Keratinocyte (primary cell): ENCODE measurements around the gene ILKAP. TPM values are rescaled to one million over a fixed set of nuclear protein-coding genes. Genes with fewer than 3 reads are reported as not detected.

ENCODE experiments used
- DNase-seq: peaks from one replicate; pipeline ENCODE4 v3.0.0-alpha.2; 2011; ENCODE audit warnings: low read depth, missing footprints, low spot score
- FAIRE-seq: peaks from 2 replicates; lab custom pipeline; 2011; peaks lifted over from hg19 to GRCh38; lab: Jason Lieb, UNC
- H2AFZ ChIP-seq: 2 replicates; pipeline ENCODE4 v1.6.0; 2012; ENCODE audit warnings: low read length, control low read depth, inconsistent platforms; ENCODE audit not compliant: control insufficient read depth
- H3K27ac ChIP-seq: 2 replicates; pipeline ENCODE4 v1.5.1; 2011; ENCODE audit warnings: low read length; ENCODE audit not compliant: control insufficient read depth, insufficient read depth
- H3K27me3 ChIP-seq: 3 replicates; pipeline ENCODE4 v1.6.0; 2011; ENCODE audit warnings: low read length; ENCODE audit not compliant: control insufficient read depth, insufficient read depth; ENCODE audit errors: extremely low read depth
- H3K36me3 ChIP-seq, 2 experiments: 2 replicates in 1 of 2; 3 replicates in 1 of 2; pipeline ENCODE4 v1.5.1; 2011; ENCODE audit warnings: low read length in 2 of 2, mild to moderate bottlenecking in 1 of 2; ENCODE audit not compliant: control insufficient read depth in 2 of 2, insufficient read depth in 2 of 2; ENCODE audit errors: extremely low read depth in 1 of 2
- H3K4me1 ChIP-seq: 3 replicates; pipeline ENCODE4 v1.5.1; 2011; ENCODE audit warnings: low read length; ENCODE audit not compliant: control insufficient read depth, insufficient read depth; ENCODE audit errors: extremely low read depth
- H3K4me2 ChIP-seq: 3 replicates; pipeline ENCODE4 v1.6.0; 2011; ENCODE audit warnings: low read depth, low read length; ENCODE audit not compliant: control insufficient read depth, insufficient read depth; ENCODE audit errors: extremely low read depth
- H3K4me3 ChIP-seq, 3 experiments: fragments of 200-600 bp in 1 of 3; sonication (generic) in 1 of 3; 2 replicates in 2 of 3; 3 replicates in 1 of 3; pipeline ENCODE4 v1.5.1; 2011 to 2016; ENCODE audit warnings: low read length in 3 of 3, mild to moderate bottlenecking in 3 of 3, control low read depth in 2 of 3, inconsistent platforms in 1 of 3, low read depth in 1 of 3, mixed read lengths in 1 of 3, mixed run types in 1 of 3, moderate library complexity in 1 of 3; ENCODE audit not compliant: control insufficient read depth in 2 of 3, insufficient read depth in 2 of 3; ENCODE audit errors: extremely low read depth in 1 of 3
- H3K79me2 ChIP-seq: 2 replicates; pipeline ENCODE4 v1.6.0; 2012; ENCODE audit warnings: low read length; ENCODE audit not compliant: control insufficient read depth, insufficient read depth
- H3K9ac ChIP-seq: 3 replicates; pipeline ENCODE4 v1.6.0; 2011; ENCODE audit warnings: low read length; ENCODE audit not compliant: control insufficient read depth, insufficient read depth; ENCODE audit errors: extremely low read depth
- H3K9me1 ChIP-seq: 3 replicates; pipeline ENCODE4 v1.6.0; 2011; ENCODE audit warnings: low read length; ENCODE audit not compliant: control insufficient read depth, insufficient read depth; ENCODE audit errors: extremely low read depth
- H3K9me3 ChIP-seq: 2 replicates; pipeline ENCODE4 v1.5.1; 2012; ENCODE audit warnings: low read depth, low read length; ENCODE audit not compliant: control insufficient read depth
- H4K20me1 ChIP-seq: 3 replicates; pipeline ENCODE4 v1.6.0; 2011; ENCODE audit warnings: low read length; ENCODE audit not compliant: control insufficient read depth, insufficient read depth; ENCODE audit errors: extremely low read depth
- EZH2 ChIP-seq: IDR thresholded peaks from one replicate; pipeline ENCODE4 v1.6.1; 2012; ENCODE audit warnings: inconsistent platforms, mild to moderate bottlenecking, low read length, moderate library complexity
- dilution Hi-C: fragments of 300-500 bp; cut with MboI; formaldehyde crosslinking; loops from one replicate; pipeline ENCODE4 v1.7.0; 2020; ENCODE audit warnings: low sequenced_read_pairs; ENCODE audit not compliant: extremely low pct_ligation_motif_present
- polyA plus RNA-seq, 5 experiments: library from polyadenylated mRNA; depleted of rRNA in 3 of 5; stranded (reverse) in 3 of 5; stranded (forward) in 1 of 5; unstranded in 1 of 5; fragments of >200 nt; gene quantifications; 1 replicate in 1 of 5; 2 replicates in 3 of 5; 3 replicates in 1 of 5; pipeline versions ENCODE4 v1.2.1 to v1.2.3, GENCODE V29; 2011 to 2012; ENCODE audit warnings: missing spikeins in 2 of 5, low read depth in 1 of 5, low replicate concordance in 1 of 5
- TF ChIP-seq, protein P1 (sequence below), 3 experiments: IDR thresholded peaks in 1 of 3; conservative IDR thresholded peaks in 1 of 3; optimal IDR thresholded peaks in 1 of 3; 2 replicates in 2 of 3; 3 replicates in 1 of 3; pipeline versions ENCODE3 to v1.5.1; 2011; ENCODE audit warnings: low read length in 3 of 3, mild to moderate bottlenecking in 3 of 3, moderate library complexity in 2 of 3, control low read depth in 1 of 3, inconsistent platforms in 1 of 3; ENCODE audit not compliant: insufficient read depth in 2 of 3; ENCODE audit errors: extremely low read depth in 1 of 3

The ILKAP gene
- polyA plus RNA-seq, 1 donor (not counting 4 experiments of a cell fraction or from before 2014, with no cell fraction given) = 39.1 TPM

DNA sequence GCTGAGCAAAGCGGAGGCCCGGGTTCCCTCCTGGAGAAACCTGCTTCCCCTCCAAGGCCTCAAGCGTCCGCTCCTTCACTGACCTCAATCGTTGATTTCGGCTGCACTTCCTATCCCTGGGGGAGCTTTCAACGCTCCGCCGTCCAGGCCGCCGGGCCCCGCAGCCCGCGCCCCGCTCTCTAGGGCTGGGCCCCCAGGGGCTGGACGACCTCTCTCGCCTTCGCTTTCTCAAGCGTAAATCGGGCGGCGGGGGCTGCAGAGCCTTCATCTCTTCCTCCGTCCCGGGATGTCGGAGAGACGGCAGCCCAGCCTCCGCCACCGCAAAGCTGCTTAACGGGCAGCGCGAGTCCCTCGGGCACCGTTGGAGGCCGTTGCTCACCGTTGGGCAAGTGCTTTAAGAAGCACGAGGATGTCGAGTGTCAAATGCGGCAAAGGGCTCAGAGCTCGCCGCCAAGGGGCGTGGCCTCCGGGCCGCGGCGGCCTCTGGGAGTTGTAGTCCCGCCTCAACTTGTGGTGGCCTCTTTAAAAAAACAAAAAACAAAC is 27.8 kb upstream of the ILKAP start:
- no peaks in the 10 kb centered on the region for H3K9me1 ChIP-seq
- peaks cover 58% of the 10 kb centered on the region for H3K27me3 ChIP-seq
- dilution Hi-C loops = no loop called here
- no peaks in the 10 kb centered on the region for H3K79me2 ChIP-seq
- DNase-seq (no peak), FAIRE-seq (no peak)
- H3K27ac ChIP-seq = no peak overlapping the region
- H3K9ac ChIP-seq = no peak overlapping the region
- peak; percentile 60 for TF ChIP-seq EZH2
- TF ChIP-seq, protein P1, sequence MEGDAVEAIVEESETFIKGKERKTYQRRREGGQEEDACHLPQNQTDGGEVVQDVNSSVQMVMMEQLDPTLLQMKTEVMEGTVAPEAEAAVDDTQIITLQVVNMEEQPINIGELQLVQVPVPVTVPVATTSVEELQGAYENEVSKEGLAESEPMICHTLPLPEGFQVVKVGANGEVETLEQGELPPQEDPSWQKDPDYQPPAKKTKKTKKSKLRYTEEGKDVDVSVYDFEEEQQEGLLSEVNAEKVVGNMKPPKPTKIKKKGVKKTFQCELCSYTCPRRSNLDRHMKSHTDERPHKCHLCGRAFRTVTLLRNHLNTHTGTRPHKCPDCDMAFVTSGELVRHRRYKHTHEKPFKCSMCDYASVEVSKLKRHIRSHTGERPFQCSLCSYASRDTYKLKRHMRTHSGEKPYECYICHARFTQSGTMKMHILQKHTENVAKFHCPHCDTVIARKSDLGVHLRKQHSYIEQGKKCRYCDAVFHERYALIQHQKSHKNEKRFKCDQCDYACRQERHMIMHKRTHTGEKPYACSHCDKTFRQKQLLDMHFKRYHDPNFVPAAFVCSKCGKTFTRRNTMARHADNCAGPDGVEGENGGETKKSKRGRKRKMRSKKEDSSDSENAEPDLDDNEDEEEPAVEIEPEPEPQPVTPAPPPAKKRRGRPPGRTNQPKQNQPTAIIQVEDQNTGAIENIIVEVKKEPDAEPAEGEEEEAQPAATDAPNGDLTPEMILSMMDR (optimal IDR thresholded peaks at IDR 0.05 in 1 of 3, IDR thresholded peaks at IDR 0.05 in 1 of 3, conservative IDR thresholded peaks at IDR 0.05 in 1 of 3; ENCODE audit: extremely low read depth in 1 of 3, insufficient read depth in 2 of 3, low read length in 3 of 3) = no peak
- peak overlapping the region; percentile 54 for H3K4me2 ChIP-seq
- no peak overlapping the region for H2AFZ ChIP-seq
- H3K4me3 ChIP-seq = peak overlapping the region in 2 of 3 experiments; percentile 25 to 49
- no peaks in the 10 kb centered on the region for H3K36me3 ChIP-seq
- peaks cover 3% of the 10 kb centered on the region for H3K4me1 ChIP-seq
- no peaks in the 10 kb centered on the region for H3K9me3 ChIP-seq
- H4K20me1 ChIP-seq = no peaks in the 10 kb centered on the region

DNA sequence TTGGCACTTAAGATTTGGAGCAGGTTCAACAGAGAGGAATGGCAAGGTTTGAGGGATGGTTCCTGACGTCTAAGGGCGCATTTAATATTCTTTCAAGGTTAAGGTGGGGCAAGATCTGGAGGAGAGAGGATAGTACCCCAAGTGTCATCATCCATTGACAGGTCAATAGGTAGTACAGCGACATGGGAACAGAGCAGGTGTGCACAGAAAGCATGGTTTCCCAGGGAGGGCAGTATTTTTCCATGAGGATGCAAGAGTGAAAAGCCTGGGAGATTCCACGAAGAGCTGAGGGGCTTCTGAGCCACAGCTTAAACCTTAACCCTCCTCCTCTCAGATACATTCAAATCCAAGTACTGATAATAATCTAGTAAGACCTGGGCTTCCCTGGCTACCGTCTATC is 27.2 kb upstream of the ILKAP start:
- H2AFZ ChIP-seq = no peak overlapping the region

More for the DNA sequence above, 27.2 kb upstream of the ILKAP start:
- FAIRE-seq = no peak
- DNase-seq = no peak
- Histone ChIP-seq H3K4me1 (peaks cover 3% of the 10 kb centered on the region), H3K9me1 (no peaks in the 10 kb centered on the region), H3K79me2 (no peaks in the 10 kb centered on the region), H3K9me3 (no peaks in the 10 kb centered on the region), H3K27me3 (peaks cover 51% of the 10 kb centered on the region), H3K4me2 (no peak overlapping the region), H3K27ac (no peak overlapping the region), H3K36me3 (no peaks in the 10 kb centered on the region), H3K9ac (no peak overlapping the region), H4K20me1 (no peaks in the 10 kb centered on the region), H3K4me3 (no peak overlapping the region)
- no peak for TF ChIP-seq EZH2
- TF ChIP-seq, protein P1 (optimal IDR thresholded peaks at IDR 0.05 in 1 of 3, IDR thresholded peaks at IDR 0.05 in 1 of 3, conservative IDR thresholded peaks at IDR 0.05 in 1 of 3; ENCODE audit: extremely low read depth in 1 of 3, insufficient read depth in 2 of 3, low read length in 3 of 3) = no peak
- dilution Hi-C loops = no loop called here
